Measurements from ENCODE around the gene MCM7. TPM values are rescaled to one million over a fixed set of nuclear protein-coding genes. Genes with fewer than 3 reads are reported as not detected.

MCM7 gene
- total and polyA plus RNA-seq, 2 of the 13 experiments (the other 11 are each of a cell fraction or from before 2014, with no cell fraction given): 84.5 to 214 TPM

GRCh38 chr7:100080907-100081534, 20.2 kb downstream of the MCM7 start (continued):
- TF ChIP-seq TBP (CRISPR knock-in tag; IDR thresholded peaks at IDR 0.05) (no peak), THAP11 (CRISPR knock-in tag; IDR thresholded peaks at IDR 0.05) (no peak), ZNF558 (CRISPR knock-in tag; IDR thresholded peaks at IDR 0.05; ENCODE audit: borderline replicate concordance) (no peak), SNAPC5 (CRISPR knock-in tag; IDR thresholded peaks at IDR 0.05; ENCODE audit: borderline replicate concordance) (no peak), ARNT (IDR thresholded peaks at IDR 0.05) (no peak), PAF1 (CRISPR knock-in tag; IDR thresholded peaks at IDR 0.05) (no peak), PITX1 (CRISPR knock-in tag; IDR thresholded peaks at IDR 0.05) (no peak), BCL6 (CRISPR knock-in tag; IDR thresholded peaks at IDR 0.05) (peak; percentile 60), MTF2 (CRISPR knock-in tag; IDR thresholded peaks at IDR 0.05; ENCODE audit: borderline replicate concordance) (no peak), NPAS2 (CRISPR knock-in tag; IDR thresholded peaks at IDR 0.05; ENCODE audit: borderline replicate concordance) (no peak), ZSCAN12 (CRISPR knock-in tag; IDR thresholded peaks at IDR 0.05) (no peak), SMYD3 (CRISPR knock-in tag; IDR thresholded peaks at IDR 0.05) (no peak), ZNF230 (CRISPR knock-in tag; IDR thresholded peaks at IDR 0.05) (0 out of 2 replicates have a peak, but pooled peaks have one; percentile 25), ZBTB38 (CRISPR knock-in tag; IDR thresholded peaks at IDR 0.05) (no peak), HINFP (CRISPR knock-in tag; IDR thresholded peaks at IDR 0.05; ENCODE audit: low read depth) (no peak), FOXK2 (IDR thresholded peaks at IDR 0.05) (peak; percentile 71), ZNF136 (CRISPR knock-in tag; IDR thresholded peaks at IDR 0.05; ENCODE audit: low read depth) (no peak), ZNF274 (CRISPR knock-in tag; IDR thresholded peaks at IDR 0.05) (no peak), EP300 (IDR thresholded peaks at IDR 0.05; ENCODE audit: low read depth in 2 of 2, low read length in 2 of 2) (no peak), EP300 (CRISPR knock-in tag; IDR thresholded peaks at IDR 0.05; ENCODE audit: borderline replicate concordance) (no peak), CEBPB (IDR thresholded peaks at IDR 0.05; ENCODE audit: borderline replicate concordance, low read depth, low read length) (no peak), SIX1 (CRISPR knock-in tag; IDR thresholded peaks at IDR 0.05; ENCODE audit: borderline replicate concordance) (no peak), RFXAP (CRISPR knock-in tag; IDR thresholded peaks at IDR 0.05; ENCODE audit: borderline replicate concordance) (no peak), TRIM24 (CRISPR knock-in tag; IDR thresholded peaks at IDR 0.05) (no peak), E2F5 (CRISPR knock-in tag; conservative IDR thresholded peaks at IDR 0.05) (no peak), ARID3A (IDR thresholded peaks at IDR 0.05; ENCODE audit: low read depth, low read length) (0 out of 2 replicates have a peak, but pooled peaks have one; percentile 61), HIVEP1 (CRISPR knock-in tag; IDR thresholded peaks at IDR 0.05) (no peak), CREM (IDR thresholded peaks at IDR 0.05) (no peak), CREM (CRISPR knock-in tag; IDR thresholded peaks at IDR 0.05) (no peak), KAT8 (CRISPR knock-in tag; IDR thresholded peaks at IDR 0.05) (no peak), ZNF17 (CRISPR knock-in tag; IDR thresholded peaks at IDR 0.05) (peak; percentile 45; the same call in 1 of the 2 replicates)

Measured in HepG2 (cell line).